G401.6 (cell line): Measurements from ENCODE around the gene GALK1.
"Not testable (repeated sequence)": the region's sequence is repeated elsewhere in the genome, so short reads cannot be mapped to it uniquely, and the experiment has no call there.

Source experiments
- FAIRE-seq: peaks from 2 replicates; lab custom pipeline; 2012; peaks lifted over from hg19 to GRCh38; lab: Jason Lieb, UNC

The GALK1 gene

DNA sequence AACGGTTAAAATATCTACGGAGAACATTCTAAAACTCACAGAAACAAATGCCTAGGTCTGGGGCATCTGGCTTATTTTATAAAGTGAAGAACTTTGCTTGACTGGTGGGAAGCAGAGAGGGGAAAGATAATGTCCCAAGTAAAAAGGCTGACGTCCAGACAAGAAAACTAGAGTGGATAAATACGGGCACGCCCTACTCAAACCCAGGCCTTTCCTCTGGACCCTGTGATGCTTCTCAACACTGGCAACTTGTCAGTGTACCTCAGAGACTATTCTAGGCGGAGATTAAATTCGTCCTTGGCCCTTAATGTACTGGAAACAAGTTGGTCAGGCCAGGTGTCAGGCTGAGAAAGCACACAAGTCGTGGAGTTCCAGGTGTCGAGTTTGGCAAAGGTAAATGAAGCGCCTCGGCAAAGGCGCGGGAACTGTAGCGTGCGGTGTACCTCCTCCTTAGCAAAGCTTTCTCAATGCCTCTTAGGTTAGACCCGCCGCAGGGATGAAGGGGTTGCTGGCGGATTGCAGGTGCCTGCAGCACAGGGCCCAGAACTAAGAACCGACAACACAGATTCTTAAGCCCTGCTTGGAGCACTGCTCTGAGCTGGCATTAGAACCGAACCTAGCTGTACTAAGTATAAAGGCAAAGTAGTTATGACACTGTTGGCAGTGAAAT lies 18.9 kb upstream of the GALK1 start:
- no peak for FAIRE-seq

DNA sequence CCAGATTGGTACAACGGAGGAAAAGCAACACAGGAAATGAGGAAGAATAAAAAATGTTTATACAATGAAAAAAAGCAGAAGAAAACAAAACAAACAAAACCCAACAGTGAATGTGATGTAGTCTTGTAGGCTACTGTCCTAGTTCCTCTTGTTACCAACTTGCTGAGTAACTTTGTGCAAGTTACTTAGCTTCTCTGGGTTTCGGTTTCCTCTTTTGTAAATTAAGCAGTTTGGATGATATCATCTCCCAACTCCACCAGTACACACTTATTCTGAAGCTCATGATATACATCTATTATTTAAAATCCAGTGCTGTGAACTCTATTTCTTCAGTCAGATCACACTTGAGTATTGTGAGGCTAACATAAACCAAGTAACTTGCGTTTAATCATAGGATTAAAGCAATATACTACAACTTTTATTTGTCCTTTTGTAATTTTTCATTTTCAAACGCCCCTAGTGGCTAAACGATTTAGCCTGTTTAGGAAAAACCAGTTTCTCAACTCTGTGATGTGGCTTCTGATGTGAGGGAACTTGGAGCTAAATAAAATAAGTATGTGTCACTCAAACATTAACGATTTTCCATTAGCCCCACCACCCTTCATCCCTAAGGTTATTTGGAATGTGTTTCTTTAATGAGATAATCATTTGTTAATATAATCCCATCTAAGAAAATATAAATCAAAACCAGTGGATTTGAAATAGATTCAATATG lies 18.2 kb upstream of the GALK1 start:
- FAIRE-seq: peak; percentile 84

DNA sequence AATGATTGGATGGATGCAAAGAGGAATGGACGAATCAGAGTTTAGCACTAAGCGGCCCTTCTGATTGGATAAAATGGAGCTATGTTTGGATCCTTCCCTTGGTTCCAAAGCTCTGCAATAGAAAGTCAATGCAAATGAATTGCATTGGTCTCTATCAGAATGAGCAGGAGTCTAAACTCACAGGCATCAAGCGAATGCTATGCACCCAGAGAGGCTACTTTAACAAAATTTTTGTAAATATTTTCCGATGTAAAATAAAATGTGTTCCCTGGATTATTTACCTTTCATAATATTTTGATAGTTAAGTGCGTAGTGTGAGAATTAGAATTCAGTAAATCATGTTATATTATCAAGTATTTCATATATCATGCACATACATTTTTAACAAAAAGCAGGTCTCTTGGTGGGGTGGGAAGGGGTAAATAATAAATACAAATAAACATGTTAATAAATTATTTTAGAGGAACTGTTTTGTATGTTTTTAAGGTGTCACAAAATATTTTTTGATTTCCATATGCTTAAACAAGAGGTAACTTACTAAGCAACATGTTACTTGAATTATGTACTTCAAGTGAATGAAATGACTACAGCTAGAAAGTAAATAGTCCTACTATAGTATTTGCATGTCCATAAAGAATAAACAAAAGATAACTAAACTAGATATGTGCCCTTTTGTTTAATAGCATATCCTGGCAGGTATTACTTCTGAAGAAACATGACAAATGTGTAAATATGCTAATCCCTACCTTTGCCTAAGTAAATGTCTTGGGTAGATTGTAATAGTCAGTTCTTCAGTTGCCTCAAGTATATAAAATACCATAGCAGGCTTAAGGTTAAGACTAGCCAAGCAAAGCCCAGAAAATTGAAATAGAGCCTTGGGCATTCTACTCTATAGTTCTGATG lies 15.2 kb upstream of the GALK1 start:
- no peak for FAIRE-seq

DNA sequence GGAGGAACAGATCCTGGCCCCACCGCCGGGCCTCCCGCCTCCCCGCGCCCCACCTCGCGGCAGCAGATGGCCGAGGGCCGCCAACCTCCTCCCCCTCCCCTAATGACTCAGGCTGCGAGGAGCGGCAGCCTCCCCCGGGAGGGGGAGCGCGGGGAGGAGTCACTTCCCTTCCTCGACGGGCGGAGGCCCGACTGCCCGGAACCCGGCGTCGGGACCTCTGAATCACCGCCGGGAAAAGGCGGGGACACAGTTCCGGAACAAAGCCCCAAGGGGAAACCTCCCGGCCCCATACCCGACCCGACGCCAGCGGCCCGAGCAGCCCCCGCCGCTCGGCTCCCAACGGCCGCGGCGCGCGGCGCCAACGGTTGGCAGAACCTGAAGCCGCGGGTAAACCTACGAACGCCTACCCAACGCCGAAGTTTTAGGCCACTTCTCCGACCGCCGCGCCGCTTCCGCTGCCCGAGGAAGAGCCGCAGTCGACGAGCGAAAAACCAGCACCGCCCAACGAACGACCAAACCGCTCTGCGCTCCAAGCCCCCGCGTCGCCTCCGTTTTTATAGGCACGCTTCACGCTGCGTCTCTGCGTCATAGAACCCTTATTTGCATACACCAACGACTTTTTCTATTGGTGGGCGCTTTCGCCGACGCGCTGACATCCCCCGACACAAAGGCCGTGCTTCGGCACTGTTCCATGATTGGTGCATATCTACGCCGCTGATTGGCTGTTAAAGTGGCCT lies 14.4 kb upstream of the GALK1 start:
- FAIRE-seq: peak; percentile 99

DNA sequence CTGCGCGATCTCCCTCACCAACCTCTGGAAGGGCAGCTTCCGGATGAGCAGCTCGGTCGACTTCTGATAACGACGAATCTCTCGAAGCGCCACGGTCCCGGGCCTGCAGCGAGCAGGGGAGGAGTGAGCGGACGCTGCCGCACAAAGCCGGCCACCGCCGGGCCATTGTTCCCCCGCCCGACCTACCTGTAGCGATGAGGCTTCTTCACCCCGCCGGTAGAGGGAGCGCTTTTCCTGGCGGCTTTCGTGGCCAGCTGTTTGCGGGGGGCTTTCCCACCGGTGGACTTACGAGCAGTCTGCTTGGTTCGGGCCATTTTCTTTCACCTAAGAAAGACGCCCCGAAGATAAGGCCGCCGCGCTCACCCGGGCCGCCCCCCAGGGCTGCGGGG lies 13.9 kb upstream of the GALK1 start:
- no peak for FAIRE-seq

DNA sequence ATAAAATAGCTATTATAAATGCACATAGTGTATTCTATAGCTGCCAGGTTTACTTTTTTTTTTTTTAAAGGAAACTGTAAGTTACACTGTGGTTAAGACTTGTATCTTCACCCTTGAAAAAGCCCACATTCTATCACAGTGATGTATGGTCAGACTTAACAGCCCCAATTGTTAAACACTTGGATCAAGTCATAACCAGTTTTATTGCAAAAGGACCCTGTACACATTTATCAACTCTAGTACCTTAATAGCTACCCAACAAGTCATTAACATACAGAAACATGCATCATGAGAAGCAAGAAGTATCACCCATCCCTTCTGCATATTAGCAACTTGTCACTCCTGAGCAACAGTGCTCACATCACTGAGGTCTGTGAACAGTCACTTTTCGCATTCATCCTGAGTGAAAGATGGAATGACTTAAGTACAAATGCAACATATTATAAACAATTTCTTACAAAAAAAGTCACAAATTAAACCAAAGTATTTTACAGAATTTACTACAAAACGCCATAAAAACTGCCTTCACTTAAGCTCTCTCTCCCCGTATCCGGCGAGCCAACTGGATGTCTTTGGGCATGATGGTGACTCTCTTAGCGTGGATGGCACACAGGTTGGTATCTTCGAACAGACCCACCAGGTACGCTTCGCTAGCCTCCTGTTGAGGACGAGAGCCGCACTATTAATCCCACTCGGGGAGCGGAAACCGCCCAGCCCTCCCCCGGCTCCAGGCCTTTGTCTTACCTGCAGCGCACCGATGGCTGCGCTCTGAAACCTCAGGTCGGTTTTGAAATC lies 13.3 kb upstream of the GALK1 start:
- not testable (repeated sequence) for FAIRE-seq

DNA sequence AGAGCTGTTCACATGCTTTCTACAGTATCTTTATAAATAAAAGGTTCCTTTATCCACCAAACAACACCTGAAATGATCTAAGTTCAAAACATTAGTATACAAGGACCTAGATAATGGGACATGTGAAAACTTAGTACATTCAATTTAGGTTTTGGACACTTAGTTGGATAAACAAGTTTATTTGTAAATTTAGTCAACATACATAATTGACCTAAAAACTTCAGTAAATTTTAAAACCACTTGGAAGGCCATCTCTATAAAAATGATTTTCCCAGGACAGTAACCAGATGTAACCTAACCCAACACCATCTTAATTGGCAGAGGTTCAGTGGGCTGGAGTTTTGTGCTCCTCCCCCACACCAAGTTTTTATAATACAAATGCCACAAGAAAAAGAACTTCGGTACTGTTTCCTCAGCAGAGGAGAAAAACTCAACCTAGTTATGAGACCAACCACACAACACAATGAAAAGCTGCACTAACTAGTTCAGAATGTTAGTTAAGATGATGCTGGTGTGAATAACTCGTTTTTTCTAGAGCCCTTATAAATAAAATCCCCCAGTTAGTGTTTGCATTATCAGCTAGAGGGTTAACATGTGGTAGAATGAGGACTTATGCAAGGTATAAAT lies 12.4 kb upstream of the GALK1 start:
- FAIRE-seq: no peak

DNA sequence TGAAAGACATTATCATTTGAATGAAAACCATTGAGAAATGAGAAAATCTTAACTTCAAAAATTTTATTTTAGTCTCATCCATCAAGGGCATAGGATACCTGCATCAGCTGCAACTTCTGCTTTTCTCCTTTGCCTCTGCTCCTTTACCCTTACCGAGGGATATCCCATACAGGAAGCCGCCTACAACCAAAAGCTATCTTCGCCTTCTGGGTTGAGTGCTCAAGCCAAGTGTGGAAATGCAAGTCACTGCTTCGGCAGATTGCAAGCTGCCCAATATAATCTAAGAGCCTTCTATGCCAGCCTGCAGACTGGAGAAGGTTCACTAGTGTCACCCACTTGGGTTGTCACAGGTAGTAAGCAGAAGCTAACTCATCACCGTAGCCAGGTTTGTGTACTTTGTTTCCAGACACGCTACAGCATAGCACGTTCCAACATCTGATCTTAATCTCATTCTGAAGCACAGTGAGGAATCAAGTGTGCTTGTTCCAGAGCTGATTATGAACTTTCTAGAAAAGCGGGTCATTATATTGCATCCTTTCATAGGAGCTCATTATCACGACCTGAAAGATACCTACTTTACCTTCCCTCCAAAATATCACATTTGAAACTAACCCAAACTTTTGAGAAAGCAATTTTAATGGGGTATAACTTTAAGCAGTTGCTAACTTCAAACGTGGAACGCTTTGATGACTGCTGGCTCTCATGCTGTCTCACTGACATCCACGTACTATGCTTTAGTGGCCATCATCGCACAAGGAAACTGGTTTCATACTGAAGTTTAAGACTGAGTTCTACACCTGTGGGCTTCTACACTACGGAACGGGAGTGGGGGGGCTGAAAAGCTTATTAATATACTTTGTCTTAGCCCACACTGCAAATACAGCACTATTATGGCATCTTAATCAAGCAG lies 11.6 kb upstream of the GALK1 start:
- FAIRE-seq: no peak

DNA sequence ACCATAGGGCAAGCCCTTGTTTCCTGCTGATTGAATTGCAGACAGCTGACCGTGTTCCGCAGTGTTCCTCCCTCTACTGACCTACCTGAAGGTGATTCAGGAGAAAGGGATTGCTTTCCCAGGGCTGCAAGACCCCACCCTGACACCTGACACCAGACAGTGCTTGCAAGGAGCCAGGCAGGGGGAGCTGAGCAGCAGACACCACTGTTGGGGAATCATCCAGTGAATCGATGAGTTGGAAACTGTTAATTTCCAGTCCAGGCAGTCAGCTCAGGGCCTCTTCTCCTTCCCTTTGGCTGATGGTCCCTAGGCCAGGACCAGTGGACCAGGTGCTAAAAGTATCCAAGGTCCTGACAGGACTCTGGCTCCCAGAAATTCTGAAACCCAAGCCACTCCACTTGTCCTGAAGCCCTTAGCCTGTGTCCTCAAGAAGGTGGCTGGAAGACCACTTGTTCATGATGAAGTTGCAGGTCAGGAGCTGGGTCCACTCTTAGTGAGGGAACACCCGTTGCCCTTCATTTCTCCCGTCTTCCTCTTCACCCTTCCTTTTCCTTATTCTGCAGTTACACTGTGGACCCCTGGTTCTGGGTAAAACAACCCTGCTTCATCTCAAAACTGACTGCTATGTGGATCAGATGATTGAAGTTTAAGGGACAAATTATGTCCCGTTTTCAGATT lies 10.1 kb upstream of the GALK1 start:
- no peak for FAIRE-seq

DNA sequence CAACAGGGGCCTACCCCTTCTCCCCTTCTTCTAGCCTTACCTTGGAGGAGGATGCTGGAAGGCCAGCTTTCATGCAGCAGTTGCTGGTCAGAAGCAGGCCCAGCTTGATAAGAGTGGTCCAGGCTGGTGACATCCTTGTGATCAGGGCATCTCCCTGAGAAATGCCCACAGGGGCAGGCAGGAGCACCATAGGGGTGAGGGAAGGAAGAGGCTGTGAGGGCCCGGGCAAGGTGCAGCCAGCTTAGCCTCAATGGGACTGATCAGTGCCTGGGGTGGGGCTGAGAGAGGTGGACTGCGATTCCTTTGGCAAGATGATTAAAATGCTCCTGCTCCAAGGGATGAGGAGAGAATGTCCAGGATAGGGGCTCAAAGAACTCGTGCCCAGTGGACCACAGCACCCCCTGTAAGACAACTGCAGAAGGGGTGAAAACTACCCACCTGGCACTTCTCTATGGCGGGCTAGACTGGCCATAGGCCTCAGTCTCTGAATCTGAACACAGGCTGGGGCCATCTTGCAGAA lies 9.5 kb upstream of the GALK1 start:
- no peak for FAIRE-seq

DNA sequence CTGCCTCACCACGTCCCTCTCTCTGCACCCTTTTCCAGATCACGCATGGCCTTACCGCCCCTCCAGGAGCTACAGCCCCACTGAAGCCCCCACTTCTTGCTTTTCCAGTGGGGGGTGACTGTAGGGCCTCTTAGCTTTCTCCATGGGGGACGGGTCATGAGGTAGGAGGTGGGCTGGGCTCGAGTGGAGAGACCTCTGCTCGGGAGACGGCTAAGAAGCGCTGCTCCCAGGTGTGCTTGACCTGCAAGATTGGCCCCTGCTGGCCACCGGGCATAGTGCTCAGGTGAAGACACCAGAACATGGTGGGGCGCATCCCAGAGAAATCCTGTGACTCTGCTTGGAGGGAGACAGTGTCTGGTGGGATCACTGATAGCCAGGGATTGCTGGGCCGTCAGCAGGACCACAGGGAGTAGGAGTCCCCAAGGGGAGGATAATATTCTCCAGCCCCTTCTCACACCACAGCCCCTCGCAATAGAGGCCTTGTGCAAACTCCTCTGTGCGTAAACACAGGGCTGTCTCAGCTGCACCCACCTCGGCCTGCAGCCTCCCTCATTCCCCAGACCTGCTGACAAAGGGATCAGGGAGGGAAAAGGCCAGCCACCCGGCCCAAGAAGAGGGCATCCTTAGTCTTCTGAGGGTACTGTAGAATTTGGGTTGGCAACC lies 8.9 kb upstream of the GALK1 start:
- FAIRE-seq: no peak

DNA sequence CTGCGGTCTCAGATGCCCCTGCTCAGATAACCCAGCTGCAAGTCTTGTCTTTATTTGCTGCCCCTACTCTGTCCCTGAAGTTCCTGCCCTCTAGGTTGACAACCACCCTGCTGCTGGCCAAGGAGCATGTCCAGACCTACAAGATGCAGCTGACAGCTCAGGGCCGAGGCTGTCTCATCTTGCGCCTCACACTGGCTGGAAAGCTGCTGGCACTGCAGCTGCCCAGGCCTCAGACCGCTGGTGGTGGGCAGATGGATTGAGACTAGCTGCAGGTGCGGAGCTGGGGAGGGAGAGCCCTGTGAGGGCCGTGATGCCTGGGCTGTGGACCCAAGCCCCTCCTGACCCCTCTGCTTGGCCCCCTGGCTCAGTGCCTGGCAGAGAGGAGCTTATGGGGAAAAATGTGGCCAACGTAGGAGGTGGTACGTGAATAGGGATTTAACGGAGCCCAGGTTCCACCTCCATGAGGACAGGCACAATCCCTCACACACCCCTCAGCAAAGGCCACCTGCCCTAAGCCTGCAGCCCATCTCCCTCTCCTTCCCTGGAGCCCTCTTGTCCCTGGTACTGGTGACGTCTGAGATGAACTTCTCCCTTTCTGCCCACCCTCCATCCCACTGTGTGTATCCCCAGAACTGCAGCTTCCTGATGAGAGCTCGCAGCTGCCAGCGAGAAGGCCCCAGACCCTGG lies 8.3 kb upstream of the GALK1 start:
- FAIRE-seq: no peak

DNA sequence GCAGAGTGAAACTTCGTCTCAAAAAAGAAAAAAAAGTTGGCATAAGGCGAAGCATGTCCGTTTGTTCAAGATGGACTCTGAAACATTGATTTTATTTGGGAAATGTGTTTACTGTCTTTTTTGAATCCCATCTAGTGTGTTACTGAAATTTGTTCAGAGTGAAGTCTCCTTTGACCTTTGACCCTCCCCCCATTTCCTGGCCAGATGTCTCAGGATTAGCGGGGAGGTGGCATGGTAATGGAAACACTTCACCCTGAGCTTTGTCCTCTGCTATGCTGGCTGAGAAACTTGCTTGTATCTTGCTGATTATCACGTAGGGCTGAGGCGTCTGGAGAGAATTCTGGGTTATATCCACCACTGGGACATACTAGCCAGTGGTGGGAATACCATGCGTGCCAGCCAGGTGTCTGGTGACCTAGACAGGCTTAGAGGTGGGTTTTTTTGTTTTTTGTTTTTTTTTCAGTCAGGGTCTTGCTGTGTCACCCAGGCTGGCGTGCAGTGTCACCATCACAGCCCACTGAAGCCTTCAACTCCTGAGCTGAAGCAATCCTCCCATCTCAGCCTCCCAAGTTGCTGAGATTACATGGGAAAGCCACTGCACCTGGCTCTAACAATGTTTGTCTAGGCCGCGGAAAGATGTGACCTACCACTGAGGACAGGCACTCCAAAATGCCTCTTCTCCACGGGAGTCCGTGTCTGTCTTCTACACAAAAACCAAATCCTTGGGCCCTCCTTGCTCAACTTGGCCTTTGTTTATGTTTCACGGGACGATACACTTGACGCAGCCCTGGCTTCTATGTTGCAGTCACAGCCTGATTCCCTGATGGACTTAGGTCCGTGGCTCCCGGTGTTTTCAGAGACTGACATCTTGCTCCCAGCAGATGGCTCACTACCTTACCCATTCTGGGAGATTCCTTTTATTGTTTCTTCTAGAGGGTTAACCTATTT lies 6.6 kb upstream of the GALK1 start:
- no peak for FAIRE-seq

DNA sequence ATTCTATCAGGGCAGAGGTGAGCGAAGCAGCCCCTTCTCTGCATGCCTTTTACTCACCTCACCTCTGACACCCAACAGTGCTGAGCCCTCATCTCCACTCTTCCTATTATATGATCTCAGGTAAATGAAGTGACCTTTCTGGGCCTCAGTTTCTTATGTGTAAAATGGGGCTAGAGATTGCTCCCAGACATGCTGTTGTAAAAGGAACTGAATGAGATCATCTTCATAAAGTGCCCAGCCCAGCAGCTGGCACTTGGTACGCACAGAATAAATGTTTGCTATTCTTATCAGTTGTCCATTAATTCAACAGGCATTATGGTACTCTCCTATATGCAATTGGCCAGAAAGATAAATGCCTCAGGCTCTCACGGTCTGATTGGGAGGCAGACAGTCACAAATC lies 4.5 kb upstream of the GALK1 start:
- no peak for FAIRE-seq

DNA sequence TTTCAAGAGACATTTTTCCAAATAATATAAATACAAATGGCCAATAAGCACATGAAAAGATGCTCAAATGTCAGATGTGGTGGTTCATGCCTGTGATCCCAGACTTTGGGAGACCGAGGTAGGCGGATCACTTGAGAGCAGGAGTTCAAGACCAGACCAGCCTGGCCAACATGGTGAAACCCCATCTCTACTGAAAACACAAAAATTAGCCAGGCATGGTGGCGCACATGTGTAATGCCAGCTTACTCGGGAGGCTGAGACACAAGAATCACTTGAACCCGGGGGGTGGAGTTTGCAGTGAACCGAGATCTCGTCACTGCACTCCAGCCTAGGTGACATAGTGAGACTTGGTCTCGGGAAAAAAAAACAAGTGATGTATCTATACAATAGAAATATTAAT lies 2.9 kb upstream of the GALK1 start:
- FAIRE-seq: no peak

DNA sequence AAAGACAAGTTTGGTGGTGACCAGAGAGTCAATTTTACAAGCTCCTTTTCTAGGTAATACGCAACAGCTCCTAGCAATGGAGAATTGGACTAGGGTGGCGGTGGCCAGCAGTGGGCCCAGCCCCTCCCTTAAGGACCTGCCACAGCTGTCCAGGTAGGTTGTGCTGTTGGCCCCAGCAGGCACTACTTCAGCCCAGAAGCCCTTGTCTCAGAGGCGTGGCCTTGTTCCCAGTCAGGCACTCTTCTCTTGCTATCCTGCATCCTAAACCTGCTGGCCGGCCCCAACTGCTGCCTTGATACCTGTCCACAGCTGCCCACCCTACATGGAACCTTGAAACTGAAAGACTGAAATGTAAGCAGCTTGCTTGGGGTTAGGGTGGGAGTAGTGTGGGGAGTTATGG lies 989 bp upstream of the GALK1 start:
- FAIRE-seq: no peak

DNA sequence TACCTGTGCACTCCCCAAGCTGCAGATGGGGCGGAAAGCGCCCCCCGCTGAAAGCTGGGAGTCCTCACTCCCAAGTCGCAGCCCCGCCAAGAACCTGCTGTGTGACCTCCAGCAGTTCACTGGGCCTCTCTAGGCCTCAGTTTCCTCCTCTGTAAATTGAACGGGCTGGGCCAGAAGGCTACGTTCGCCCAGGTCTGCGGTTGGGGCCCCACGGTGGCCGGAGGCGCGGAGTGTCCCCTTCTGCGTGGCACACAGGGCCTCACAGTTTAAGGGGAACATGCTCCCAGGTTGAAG lies 628 bp downstream of the GALK1 start:
- no peak for FAIRE-seq
